Measurements from ENCODE around the gene LAYN. TPM values are rescaled to one million over a fixed set of nuclear protein-coding genes. Genes with fewer than 3 reads are reported as not detected.

The LAYN gene, protein sequence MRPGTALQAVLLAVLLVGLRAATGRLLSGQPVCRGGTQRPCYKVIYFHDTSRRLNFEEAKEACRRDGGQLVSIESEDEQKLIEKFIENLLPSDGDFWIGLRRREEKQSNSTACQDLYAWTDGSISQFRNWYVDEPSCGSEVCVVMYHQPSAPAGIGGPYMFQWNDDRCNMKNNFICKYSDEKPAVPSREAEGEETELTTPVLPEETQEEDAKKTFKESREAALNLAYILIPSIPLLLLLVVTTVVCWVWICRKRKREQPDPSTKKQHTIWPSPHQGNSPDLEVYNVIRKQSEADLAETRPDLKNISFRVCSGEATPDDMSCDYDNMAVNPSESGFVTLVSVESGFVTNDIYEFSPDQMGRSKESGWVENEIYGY
- 1.8 and 3.9 TPM in 2 replicates for total RNA-seq

DNA sequence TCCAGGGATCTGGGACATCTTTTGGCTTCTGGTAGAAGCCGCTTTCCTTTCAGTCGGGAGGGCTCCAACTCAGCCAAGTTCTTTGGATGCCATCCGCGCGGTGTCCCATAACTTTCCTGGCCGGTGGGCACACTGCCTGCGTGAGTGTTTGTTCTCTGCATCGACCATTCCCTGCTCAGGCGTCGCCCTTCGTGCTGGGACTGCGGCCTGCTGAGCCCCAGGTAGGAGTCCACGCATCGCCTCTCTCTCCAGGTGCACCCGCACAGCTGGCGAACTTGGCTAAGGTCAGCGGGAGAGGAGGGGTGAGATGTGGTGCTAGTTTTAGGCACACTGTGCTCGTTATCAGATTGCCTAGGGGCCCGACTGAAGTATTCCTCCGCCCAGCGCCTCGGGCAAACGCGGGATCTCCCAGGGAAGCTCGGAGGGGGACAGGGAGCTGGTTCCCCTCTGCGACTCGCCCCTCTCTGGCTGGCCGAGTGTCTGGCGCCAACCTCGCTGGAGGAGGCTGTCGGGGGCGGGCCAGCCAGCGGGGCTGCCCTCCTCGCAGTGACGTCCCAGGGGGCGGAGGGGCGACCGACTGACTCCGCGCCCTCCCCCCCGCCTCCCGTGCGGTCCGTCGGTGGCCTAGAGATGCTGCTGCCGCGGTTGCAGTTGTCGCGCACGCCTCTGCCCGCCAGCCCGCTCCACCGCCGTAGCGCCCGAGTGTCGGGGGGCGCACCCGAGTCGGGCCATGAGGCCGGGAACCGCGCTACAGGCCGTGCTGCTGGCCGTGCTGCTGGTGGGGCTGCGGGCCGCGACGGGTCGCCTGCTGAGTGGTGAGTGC, at the start of gene LAYN:
Gene LAYN (plus strand): TSS at position 607 of the 823 bp plus-strand sequence. CDS start 124 bp downstream, at position 731.

DNA sequence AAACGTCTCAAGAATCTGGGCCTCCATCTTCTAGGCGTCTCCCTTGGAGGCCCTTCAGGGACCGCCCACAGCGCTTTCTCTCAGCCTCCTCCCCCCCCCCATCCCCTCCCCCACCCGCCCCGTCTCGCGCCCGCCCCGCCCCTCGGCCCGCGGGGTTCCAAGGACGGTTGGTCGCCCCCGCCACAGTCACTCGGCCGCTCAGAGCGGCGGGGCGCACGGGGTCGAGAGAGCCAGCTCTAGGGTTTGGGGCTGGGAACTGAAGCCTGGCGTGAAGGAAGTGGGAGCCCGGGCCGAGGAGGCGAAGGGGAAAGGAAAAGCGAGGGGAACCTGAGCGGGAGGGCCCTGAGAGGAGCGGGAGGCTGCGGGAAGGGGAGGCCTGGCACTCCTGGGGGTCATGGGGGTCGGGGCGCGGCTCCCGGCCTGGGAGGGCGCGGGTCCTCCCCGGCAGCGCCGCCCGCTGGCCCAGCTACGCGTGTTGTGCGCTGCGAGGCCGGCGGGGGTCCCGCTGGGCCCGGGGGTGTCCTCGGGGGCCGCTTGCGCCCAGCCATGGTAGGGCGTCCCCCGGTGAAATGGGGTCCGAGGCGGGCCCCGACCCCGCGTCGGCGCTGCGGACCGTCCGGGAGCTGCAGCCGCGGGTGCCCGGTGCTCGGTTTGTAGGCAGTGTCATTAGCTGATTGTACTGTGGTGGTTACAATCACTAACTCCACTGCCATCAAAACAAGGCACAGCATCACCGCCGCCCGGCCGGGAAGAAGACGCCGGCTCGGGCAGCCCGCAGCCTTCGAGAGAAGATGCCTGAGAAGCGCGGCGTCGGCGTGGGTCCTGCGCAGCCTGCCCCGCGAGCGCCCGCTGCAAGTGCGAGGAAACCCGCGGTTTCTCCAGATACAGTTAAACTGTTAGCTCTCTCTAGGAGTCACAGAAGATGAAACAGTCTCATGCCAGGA, 28.0 kb upstream of the LAYN start, which contains the start of gene BTG4:
Gene BTG4 (minus strand): TSS at position 91 of the 944 bp plus-strand sequence. CDS start 13,610 bp downstream, outside the sequence.

DNA sequence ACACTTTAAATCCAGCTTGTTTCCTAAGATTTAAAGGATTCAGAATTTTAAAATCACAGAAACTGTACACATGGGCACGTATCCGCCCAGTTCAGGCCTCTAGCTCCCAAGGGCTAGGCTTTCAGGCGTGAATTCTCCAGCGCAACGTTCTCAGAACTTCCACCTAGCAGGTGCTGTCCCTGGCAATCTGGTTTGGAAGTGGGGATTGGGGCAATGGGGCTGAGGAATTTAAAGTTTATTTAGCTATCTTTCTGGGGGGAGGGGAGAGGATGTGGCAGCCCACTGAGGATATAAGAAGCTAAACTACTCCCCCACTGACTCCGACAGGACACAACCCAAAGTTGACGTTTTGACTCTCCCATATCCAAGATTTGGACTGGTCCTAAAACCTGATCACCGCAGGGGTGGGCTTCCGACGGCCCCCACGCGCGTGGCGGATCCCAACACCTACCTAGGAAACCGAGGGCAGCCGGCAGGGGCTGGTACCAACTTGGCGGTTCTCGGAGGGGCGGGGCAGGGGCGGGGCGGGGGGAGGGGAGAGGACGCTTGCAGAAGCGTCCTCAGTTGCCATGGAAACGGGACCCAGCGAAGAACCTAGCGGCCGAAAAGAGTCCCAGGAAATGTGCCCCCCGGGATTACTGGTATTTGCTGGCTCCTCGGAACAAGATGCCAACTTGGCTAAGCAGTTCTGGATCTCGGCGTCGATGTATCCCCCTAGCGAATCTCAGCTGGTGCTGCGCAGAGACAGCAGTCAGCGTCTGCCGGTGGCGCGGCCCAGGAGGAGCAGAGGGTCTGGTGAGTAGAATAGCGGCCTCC, 26.1 kb upstream of the LAYN start, which contains the start of gene HOATZ:
Gene HOATZ (plus strand): TSS at position 563 of the 816 bp plus-strand sequence. CDS start 7 bp downstream, at position 570.

DNA sequence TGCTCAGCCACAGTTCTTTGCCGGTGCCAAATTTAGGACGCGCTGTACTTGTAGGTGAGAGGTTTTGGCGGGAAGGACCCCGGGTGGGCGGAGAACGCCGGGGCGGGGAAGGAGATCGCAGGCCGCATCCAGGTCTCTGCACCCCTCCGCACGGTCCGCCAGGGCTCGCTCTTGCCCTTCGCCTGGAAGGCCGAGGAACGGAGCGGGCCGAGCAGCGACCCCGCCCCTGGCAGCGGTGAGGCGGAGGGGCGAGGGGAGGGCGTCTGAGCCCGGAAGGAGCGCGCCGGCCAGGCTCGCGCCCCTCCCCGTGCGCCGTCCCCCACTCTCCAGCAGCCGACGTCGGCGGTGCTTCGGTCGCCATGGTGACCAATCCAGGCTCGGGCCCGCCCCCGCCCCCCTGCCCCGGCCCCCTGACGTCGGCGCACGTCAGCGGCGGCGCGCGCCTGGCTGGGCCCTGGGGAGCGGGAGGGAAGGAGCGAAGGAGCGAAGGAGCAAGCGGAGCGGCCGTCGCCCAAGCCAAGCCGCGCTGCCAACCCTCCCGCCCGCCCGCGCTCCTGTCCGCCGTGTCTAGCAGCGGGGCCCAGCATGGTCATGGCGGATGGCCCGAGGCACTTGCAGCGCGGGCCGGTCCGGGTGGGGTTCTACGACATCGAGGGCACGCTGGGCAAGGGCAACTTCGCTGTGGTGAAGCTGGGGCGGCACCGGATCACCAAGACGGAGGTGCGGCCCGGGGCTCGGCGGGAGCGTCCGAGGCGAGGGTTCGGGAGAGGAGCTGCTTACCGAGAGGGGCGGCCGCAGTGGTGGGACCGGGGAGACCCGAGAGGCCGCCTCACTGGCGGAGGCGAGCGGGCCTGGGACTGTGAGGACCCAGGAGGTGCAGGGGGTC, 61.7 kb downstream of the LAYN start, which contains the start of gene SIK2:
Gene SIK2 (plus strand): TSS at position 471 of the 886 bp plus-strand sequence. CDS start 115 bp downstream, at position 586.

Other genes with a start within 250 kb of the LAYN start
- not detected in 2 replicates for gene POU2AF3, start 242.2 kb upstream of the LAYN start, total RNA-seq
- not detected in 2 replicates for gene POU2AF1, start 161.4 kb upstream of the LAYN start, total RNA-seq
- not detected in 2 replicates for gene BTG4, start 28.3 kb upstream of the LAYN start, total RNA-seq
- not detected in 2 replicates for gene HOATZ, start 25.9 kb upstream of the LAYN start, total RNA-seq
- 3.2 and 5.2 TPM in 2 replicates for gene SIK2, start 61.7 kb downstream of the LAYN start, total RNA-seq
- gene PPP2R1B, start 225.7 kb downstream of the LAYN start, total RNA-seq = 36.1 and 60.0 TPM in 2 replicates